Calu3 (cell line): ENCODE measurements around the gene MAPK7. TPM values are rescaled to one million over a fixed set of nuclear protein-coding genes. Genes with fewer than 3 reads are reported as not detected.

Experiments
- BruUV-seq: library from RNA; stranded (reverse); fragments of 400-500 nt; replicated peaks from 2 replicates; lab custom pipeline; 2021; lab: Mats Ljungman, UMichigan
- CTCF ChIA-PET: fragments of 300-600 bp; sonication (Branson Sonifier 250); formaldehyde crosslinking; loops from one replicate; lab custom pipeline; 2022; ENCODE audit warnings: antibody characterized with exemption; lab: Charles Lee
- DNase-seq: peaks from one replicate; pipeline ENCODE4 v3.0.0; 2022
- H3K27ac Mint-ChIP-seq: one replicate; pipeline ENCODE4 v1.8.0; 2022; ENCODE audit warnings: mixed read lengths; ENCODE audit not compliant: unreplicated experiment
- H3K27me3 Mint-ChIP-seq: one replicate; pipeline ENCODE4 v1.8.0; 2022; ENCODE audit warnings: mixed read lengths; ENCODE audit not compliant: unreplicated experiment
- H3K36me3 Mint-ChIP-seq: one replicate; pipeline ENCODE4 v1.8.0; 2022; ENCODE audit warnings: mild to moderate bottlenecking, moderate library complexity, mixed read lengths; ENCODE audit not compliant: insufficient read depth, unreplicated experiment
- H3K4me1 Mint-ChIP-seq: one replicate; pipeline ENCODE4 v1.8.0; 2022; ENCODE audit warnings: mild to moderate bottlenecking, low read depth, mixed read lengths; ENCODE audit not compliant: unreplicated experiment
- H3K4me3 Mint-ChIP-seq: one replicate; pipeline ENCODE4 v1.8.0; 2022; ENCODE audit warnings: mild to moderate bottlenecking, low read depth, moderate library complexity, mixed read lengths; ENCODE audit not compliant: unreplicated experiment
- H3K9me3 Mint-ChIP-seq: one replicate; pipeline ENCODE4 v1.8.0; 2022; ENCODE audit warnings: low read depth, mixed read lengths; ENCODE audit not compliant: unreplicated experiment
- CTCF ChIP-seq: fragments of 200-600 bp; IDR thresholded peaks from one replicate; pipeline ENCODE4 v1.8.0; 2022; ENCODE audit warnings: antibody characterized with exemption; ENCODE audit not compliant: unreplicated experiment
- intact Hi-C: fragments of 100-400 bp; cut with micrococcal nuclease; formaldehyde crosslinking; loops from one replicate; pipeline ENCODE4 v1.10.0; 2022; ENCODE audit not compliant: unreplicated experiment
- total RNA-seq: library from RNA; stranded (reverse); gene quantifications from 2 replicates; pipeline ENCODE4 v1.2.3, GENCODE V29; 2022

Gene MAPK7
- total RNA-seq, 1 experiment from 2014 or later, result 15.0 TPM

GRCh38 chr17:19360772-19361171, 17.5 kb upstream of the MAPK7 start:
- no peaks in the 10 kb centered on the region for H3K27me3 Mint-ChIP-seq
- no peak for TF ChIP-seq CTCF
- intact Hi-C loops, result loop anchor here (10.0 kb wide), 1 partner anchor 404 kb away; no protein-coding TSS in a partner anchor
- DNase-seq, result no peak
- no peaks in the 10 kb centered on the region for H3K9me3 Mint-ChIP-seq
- CTCF ChIA-PET, result no interaction called here
- H3K36me3 Mint-ChIP-seq, result peaks cover 24% of the 10 kb centered on the region
- H3K27ac Mint-ChIP-seq, result no peak overlapping the region
- H3K4me1 Mint-ChIP-seq, result peaks cover 9% of the 10 kb centered on the region
- H3K4me3 Mint-ChIP-seq, result peak overlapping the region; percentile 70
- BruUV-seq, result no TSS peak

- peaks cover 9% of the 10 kb centered on the region for H3K4me1 Mint-ChIP-seq
- no peaks in the 10 kb centered on the region for H3K9me3 Mint-ChIP-seq
- no peaks in the 10 kb centered on the region for H3K27me3 Mint-ChIP-seq
- no peak for DNase-seq
- TF ChIP-seq CTCF, result no peak
- CTCF ChIA-PET, result no interaction called here
- intact Hi-C loops, result loop anchor here (10.0 kb wide), 1 partner anchor 403 kb away; no protein-coding TSS in a partner anchor
- BruUV-seq, result no TSS peak
- H3K27ac Mint-ChIP-seq, result peak overlapping the region; percentile 60
- H3K4me3 Mint-ChIP-seq, result peak overlapping the region; percentile 70
- peaks cover 24% of the 10 kb centered on the region for H3K36me3 Mint-ChIP-seq
These were observed 17.0 kb upstream of the MAPK7 start for GRCh38 chr17:19361326-19361725.

GRCh38 chr17:19361944-19362276, 16.4 kb upstream of the MAPK7 start:
- Mint-ChIP-seq H3K4me3 (peak overlapping the region; percentile 70), H3K9me3 (no peaks in the 10 kb centered on the region), H3K27ac (peak overlapping the region; percentile 60), H3K36me3 (peaks cover 22% of the 10 kb centered on the region), H3K4me1 (peaks cover 9% of the 10 kb centered on the region), H3K27me3 (no peaks in the 10 kb centered on the region)
- no peak for DNase-seq
- TSS peak; percentile 54 for BruUV-seq
- TF ChIP-seq CTCF, result no peak
- intact Hi-C loops, result loop anchor here (1.0 to 10.0 kb wide), 2 partner anchors 85 to 403 kb away; no protein-coding TSS in a partner anchor
- CTCF ChIA-PET, result interaction anchor here (1.0 to 2.0 kb wide), 3 partner anchors 16 to 287 kb away, joined by 5 to 30 read pairs (median 6); partner anchors contain the start of genes ALDH3A2 and MAPK7

- Mint-ChIP-seq H3K4me1 (peaks cover 9% of the 10 kb centered on the region), H3K27me3 (no peaks in the 10 kb centered on the region), H3K36me3 (peaks cover 20% of the 10 kb centered on the region), H3K9me3 (no peaks in the 10 kb centered on the region), H3K4me3 (peak within 1 kb of the TSS; percentile 70), H3K27ac (peak within 1 kb of the TSS; percentile 60)
- peak; percentile 74 for TF ChIP-seq CTCF
- intact Hi-C loops, result loop anchor here (1.0 to 10.0 kb wide), 2 partner anchors 85 to 402 kb away; no protein-coding TSS in a partner anchor
- CTCF ChIA-PET, result interaction anchor here (0.7 to 2.0 kb wide), 7 partner anchors 15 to 400 kb away, joined by 4 to 30 read pairs (median 5); partner anchors contain the start of genes ALDH3A2 and MAPK7
- DNase-seq, result peak; percentile 83
- BruUV-seq, result no TSS peak
These were observed 15.8 kb upstream of the MAPK7 start, which contains the start of gene B9D1 for GRCh38 chr17:19362277-19363113. B9D1 (minus strand) TSS chr17:19362723; CDS start chr17:19362569, 154 bp downstream.
